Sigmoid colon (tissue), 7 donors: ENCODE results near the gene PGRMC1. TPM values are rescaled to one million over a fixed set of nuclear protein-coding genes. Genes with fewer than 3 reads are reported as not detected.

Experiments
- DNase-seq: peaks from one replicate; pipeline ENCODE4 v3.0.0-alpha.2; 2019
- H3K27ac ChIP-seq, 4 donors: fragments of 200-600 bp; sonication (generic); one replicate each; pipeline ENCODE4 v1.5.1; 2016 to 2019; ENCODE audit warnings: mild to moderate bottlenecking in 1 of 4
- H3K27me3 ChIP-seq, 3 donors: fragments of 200-600 bp; sonication (generic); one replicate each; pipeline ENCODE4 v1.5.1; 2019; ENCODE audit warnings: mild to moderate bottlenecking in 1 of 3
- H3K36me3 ChIP-seq, 4 donors: fragments of 200-600 bp; sonication (generic); one replicate each; pipeline ENCODE4 v1.5.1; 2016 to 2019
- H3K4me1 ChIP-seq, 4 donors: fragments of 200-600 bp; sonication (generic); one replicate each; pipeline ENCODE4 v1.5.1; 2017 to 2019
- H3K4me3 ChIP-seq, 4 donors: fragments of 200-600 bp; sonication (generic); one replicate each; pipeline ENCODE4 v1.5.1; 2017 to 2019; ENCODE audit warnings: mild to moderate bottlenecking in 2 of 4, moderate library complexity in 1 of 4
- H3K9me3 ChIP-seq, 4 donors: fragments of 200-600 bp in 3 of 4; sonication (generic) in 3 of 4; one replicate each; pipeline versions ENCODE4 v1.5.1 to v1.6.1; 2013 to 2019
- CTCF ChIP-seq, 4 experiments: fragments of 450-650 bp in 3 of 4; fragments of 200-600 bp in 1 of 4; IDR thresholded peaks; one replicate each; pipeline ENCODE4 v1.5.1; 2016 to 2019; ENCODE audit warnings: antibody characterized with exemption in 4 of 4, mild to moderate bottlenecking in 3 of 4, moderate library complexity in 2 of 4
- EP300 ChIP-seq, 4 donors: sonication (generic); formaldehyde crosslinking; IDR thresholded peaks; one replicate each; pipeline ENCODE4 v1.6.1; 2017; ENCODE audit warnings: antibody characterized with exemption in 4 of 4
- POLR2A ChIP-seq, 2 donors: fragments of 450-650 bp; IDR thresholded peaks; one replicate each; pipeline ENCODE4 v1.6.1; 2016; ENCODE audit warnings: antibody characterized with exemption in 2 of 2, mild to moderate bottlenecking in 2 of 2, moderate library complexity in 2 of 2
- POLR2AphosphoS5 ChIP-seq, 4 donors: sonication (generic); formaldehyde crosslinking; IDR thresholded peaks; one replicate each; pipeline ENCODE4 v1.6.1; 2017; ENCODE audit warnings: antibody characterized with exemption in 4 of 4
- WGBS, 2 donors: extraction: QIAGEN DNeasy Blood & Tissue Kit; methylation state at CpG; one replicate each; pipeline ENCODE4 v1.1.7; 2013; 5-methylcytosine and 5-hydroxymethylcytosine counted together
- intact Hi-C: fragments of 100-400 bp; cut with DNase I; formaldehyde crosslinking; loops from one replicate; pipeline ENCODE4 v1.15.1; 2023
- polyA plus RNA-seq, 3 donors: library from polyadenylated mRNA; stranded (reverse); fragments of 200-250 nt; gene quantifications; one replicate each; pipeline ENCODE4 v1.2.3, GENCODE V29; 2013
- total RNA-seq, 4 donors: library from RNA; depleted of rRNA; stranded (reverse); fragments of >200 nt; gene quantifications; one replicate each; pipeline ENCODE4 v1.1.0, GENCODE V29; 2016
- donor health status: healthy with polysubstance abuse.
- donor health status: Bipolar disorder and iron deficiency.
- donor health status: healthy.

The PGRMC1 gene
- total and polyA plus RNA-seq, 7 donors: 33.0 to 159 (median 104) TPM

GRCh38 chrX:119189595-119189994, 46.5 kb upstream of the PGRMC1 start:
- Histone ChIP-seq H3K4me3 (no peak overlapping the region), H3K36me3 (no peaks in the 10 kb centered on the region), H3K27me3 (no peaks in the 10 kb centered on the region), H3K4me1 (no peaks in the 10 kb centered on the region), H3K27ac (peak overlapping the region; percentile 26 to 52 (median 40)), H3K9me3 (no peaks in the 10 kb centered on the region)
- WGBS, 2 donors: 72 to 83% methylated on average over 4 of the region's 4 CpGs
- peak; percentile 81 for DNase-seq
- intact Hi-C loops: no loop called here
- TF ChIP-seq POLR2A (IDR thresholded peaks at IDR 0.05): no peak
- TF ChIP-seq CTCF (IDR thresholded peaks at IDR 0.05): no peak
- TF ChIP-seq POLR2AphosphoS5 (IDR thresholded peaks at IDR 0.05): no peak

- TF ChIP-seq POLR2AphosphoS5 (IDR thresholded peaks at IDR 0.05) (no peak), EP300 (IDR thresholded peaks at IDR 0.05) (no peak), CTCF (IDR thresholded peaks at IDR 0.05) (no peak), POLR2A (IDR thresholded peaks at IDR 0.05) (no peak)
- Histone ChIP-seq H3K9me3 (no peaks in the 10 kb centered on the region), H3K4me1 (no peaks in the 10 kb centered on the region), H3K4me3 (no peak overlapping the region), H3K36me3 (no peaks in the 10 kb centered on the region), H3K27ac (peak overlapping the region; percentile 26 to 52 (median 40)), H3K27me3 (no peaks in the 10 kb centered on the region)
- intact Hi-C loops: no loop called here
- DNase-seq: no peak
- 70 to 81% methylated on average over 4 of the region's 4 CpGs for WGBS, 2 donors
Measured at GRCh38 chrX:119190091-119190681, 45.9 kb upstream of the PGRMC1 start.

GRCh38 chrX:119190831-119191230, 45.3 kb upstream of the PGRMC1 start:
- no peaks in the 10 kb centered on the region for H3K9me3 ChIP-seq
- intact Hi-C loops: no loop called here
- no peaks in the 10 kb centered on the region for H3K27me3 ChIP-seq
- H3K36me3 ChIP-seq: no peaks in the 10 kb centered on the region
- peak overlapping the region in 3 of 4 donors; percentile 26 to 52 (median 29) for H3K27ac ChIP-seq
- DNase-seq: no peak
- no peak overlapping the region for H3K4me3 ChIP-seq
- 59 to 75% methylated on average over 8 of the region's 8 CpGs for WGBS, 2 donors
- no peaks in the 10 kb centered on the region for H3K4me1 ChIP-seq
- TF ChIP-seq POLR2AphosphoS5 (IDR thresholded peaks at IDR 0.05) (peak in 1 of 4 donors; percentile 23), EP300 (IDR thresholded peaks at IDR 0.05) (no peak)

GRCh38 chrX:119194621-119195020, 41.5 kb upstream of the PGRMC1 start:
- Histone ChIP-seq H3K27ac (no peak overlapping the region), H3K4me1 (no peaks in the 10 kb centered on the region), H3K4me3 (no peak overlapping the region), H3K36me3 (no peaks in the 10 kb centered on the region), H3K27me3 (no peaks in the 10 kb centered on the region), H3K9me3 (no peaks in the 10 kb centered on the region)
- no peak for TF ChIP-seq POLR2AphosphoS5 (IDR thresholded peaks at IDR 0.05)
- TF ChIP-seq CTCF (IDR thresholded peaks at IDR 0.05): no peak
- no peak for TF ChIP-seq POLR2A (IDR thresholded peaks at IDR 0.05)
- TF ChIP-seq EP300 (IDR thresholded peaks at IDR 0.05): no peak
- WGBS, 2 donors: 77 to 82% methylated on average over 5 of the region's 5 CpGs
- DNase-seq: no peak
- intact Hi-C loops: no loop called here

GRCh38 chrX:119201570-119201969, 34.5 kb upstream of the PGRMC1 start:
- no peaks in the 10 kb centered on the region for H3K36me3 ChIP-seq
- no peak for DNase-seq

More at GRCh38 chrX:119201570-119201969, 34.5 kb upstream of the PGRMC1 start:
- Histone ChIP-seq H3K27me3 (no peaks in the 10 kb centered on the region), H3K27ac (no peak overlapping the region), H3K4me3 (no peak overlapping the region), H3K9me3 (no peaks in the 10 kb centered on the region), H3K4me1 (no peaks in the 10 kb centered on the region)
- 90% methylated on average over 4 of the region's 4 CpGs for WGBS, 2 donors
- TF ChIP-seq CTCF (IDR thresholded peaks at IDR 0.05) (no peak), EP300 (IDR thresholded peaks at IDR 0.05) (no peak), POLR2AphosphoS5 (IDR thresholded peaks at IDR 0.05) (no peak), POLR2A (IDR thresholded peaks at IDR 0.05) (no peak)
- intact Hi-C loops: no loop called here
